Skeletal muscle cell (primary cell): Measurements from ENCODE around the gene LENG8.
A peak's percentile ranks its signal among the peaks of the same experiment; 100 is the strongest.
"Not testable (repeated sequence)": the region's sequence is repeated elsewhere in the genome, so short reads cannot be mapped to it uniquely, and the experiment has no call there.

Experiments
- DNase-seq: peaks from one replicate; pipeline ENCODE4 v3.0.0-alpha.2; 2010; ENCODE audit warnings: low read depth
- H3K4me3 ChIP-seq: 2 replicates; pipeline ENCODE4 v1.5.1; 2011; ENCODE audit warnings: low read depth, mild to moderate bottlenecking, control low read depth, low read length, moderate library complexity

LENG8 gene

DNA sequence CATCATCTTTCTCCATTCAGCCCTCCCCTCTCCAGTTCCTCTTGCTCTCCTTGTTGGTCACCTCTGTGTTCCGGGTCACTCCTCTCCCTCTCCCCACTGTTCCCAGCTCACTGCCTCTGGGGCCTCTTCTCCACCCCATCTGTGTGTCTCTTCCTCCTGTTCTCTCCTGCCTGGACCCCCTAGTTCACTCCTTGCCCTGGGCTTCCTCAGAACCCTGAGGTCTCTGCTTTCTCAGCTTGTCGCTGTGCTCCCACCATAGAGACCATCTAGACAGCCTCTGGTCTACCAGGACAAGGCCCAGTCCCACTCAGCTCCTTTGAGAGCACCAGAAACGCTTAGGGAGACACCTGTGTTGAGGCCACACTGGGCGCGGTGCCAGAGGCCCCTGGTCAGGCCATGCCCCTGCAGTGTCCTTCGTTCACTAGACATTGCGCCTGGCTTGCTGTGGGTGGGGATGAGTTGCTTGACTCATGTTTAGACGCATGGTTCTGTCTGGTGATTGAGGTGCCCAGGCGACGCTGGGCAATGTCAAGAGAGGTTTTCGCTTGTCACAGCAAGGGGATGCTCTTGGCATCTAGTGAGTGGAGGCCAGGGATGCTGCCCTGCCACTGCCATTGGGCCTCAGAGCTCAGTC, 9.8 kb downstream of the LENG8 start:
- DNase-seq: no peak
- H3K4me3 ChIP-seq: no peak overlapping the region

DNA sequence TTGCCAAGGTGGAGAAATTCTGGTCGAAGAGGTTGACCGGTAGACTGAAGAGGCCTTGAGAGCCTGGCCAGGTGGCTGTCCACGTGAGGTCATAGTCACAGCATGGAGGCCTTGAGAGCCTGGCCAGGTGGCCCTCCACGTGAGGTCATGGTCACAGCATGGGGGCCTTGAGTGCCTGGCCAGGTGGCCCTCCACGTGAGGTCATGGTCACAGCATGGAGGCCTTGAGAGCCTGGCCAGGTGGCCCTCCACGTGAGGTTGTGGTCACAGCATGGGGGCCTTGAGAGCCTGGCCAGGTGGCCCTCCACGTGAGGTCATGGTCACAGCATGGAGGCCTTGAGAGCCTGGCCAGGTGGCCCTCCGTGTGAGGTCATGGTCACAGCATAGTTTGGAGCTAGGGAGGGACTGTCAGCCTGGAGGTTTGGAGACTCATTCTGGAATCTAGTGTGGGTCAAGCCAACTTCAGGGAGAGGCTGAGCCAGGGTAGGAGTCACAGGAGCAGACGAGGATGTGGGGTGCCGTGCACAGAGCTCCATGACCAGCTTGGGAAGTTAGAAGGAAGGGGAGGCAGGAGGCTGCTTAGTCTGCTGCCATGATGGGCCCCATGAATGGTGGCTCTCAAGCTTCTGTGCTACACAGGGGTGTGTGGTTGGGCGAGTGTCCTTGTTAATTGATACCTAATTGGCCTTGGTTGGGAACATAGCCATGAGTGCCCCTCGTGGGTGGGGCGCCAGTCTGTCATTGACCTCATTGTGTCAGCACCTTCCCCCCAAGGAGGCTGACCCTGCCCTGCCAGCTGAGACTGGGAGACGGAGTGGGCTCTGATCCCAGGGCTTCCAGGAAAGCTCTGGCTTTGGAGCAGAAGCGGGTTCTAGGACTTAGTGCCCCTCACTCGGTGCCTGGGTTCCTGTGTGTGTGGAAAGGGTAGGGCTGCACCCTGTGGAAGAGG, 10.6 kb downstream of the LENG8 start:
- no peak overlapping the region for H3K4me3 ChIP-seq
- no peak for DNase-seq

DNA sequence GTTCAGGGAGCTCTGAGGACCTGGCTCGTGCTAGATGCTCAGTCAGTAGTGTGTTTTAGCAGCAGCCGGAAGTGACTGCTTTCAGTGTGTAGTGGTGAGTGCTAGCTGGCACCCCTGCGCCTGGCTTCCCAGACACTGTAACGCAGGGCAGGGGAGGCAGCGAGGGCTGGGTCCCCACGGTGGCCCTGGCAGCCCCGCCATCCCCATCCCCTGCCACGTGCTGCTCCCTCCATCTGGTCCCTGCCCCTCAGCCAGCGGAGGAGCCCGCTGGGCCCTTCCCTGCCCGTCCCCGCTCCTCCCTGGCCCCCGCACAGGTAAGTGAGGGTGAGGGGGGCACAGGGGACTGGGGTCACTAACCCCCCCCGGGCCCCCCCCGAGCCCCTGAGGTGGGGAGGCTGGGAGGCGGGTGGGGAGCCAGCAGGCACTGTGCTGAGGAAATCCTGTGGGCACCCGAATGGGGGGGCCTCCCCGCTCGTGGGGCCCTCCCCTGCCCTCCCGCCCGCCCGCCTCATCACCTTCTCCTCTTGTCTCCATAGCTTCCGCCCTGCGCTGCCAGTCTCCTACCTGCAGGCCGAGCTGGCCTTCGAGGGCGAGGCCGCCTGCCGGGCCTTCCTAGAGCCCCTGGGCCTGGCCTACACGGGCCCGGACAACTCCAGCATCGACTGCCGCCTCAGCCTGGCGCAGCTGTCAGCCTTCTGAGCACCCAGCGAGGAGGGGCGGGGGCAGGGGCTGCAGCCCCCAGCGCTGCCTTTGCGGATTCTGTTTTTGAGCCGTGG, 11.4 kb downstream of the LENG8 start:
- no peak for DNase-seq
- H3K4me3 ChIP-seq: no peak overlapping the region

DNA sequence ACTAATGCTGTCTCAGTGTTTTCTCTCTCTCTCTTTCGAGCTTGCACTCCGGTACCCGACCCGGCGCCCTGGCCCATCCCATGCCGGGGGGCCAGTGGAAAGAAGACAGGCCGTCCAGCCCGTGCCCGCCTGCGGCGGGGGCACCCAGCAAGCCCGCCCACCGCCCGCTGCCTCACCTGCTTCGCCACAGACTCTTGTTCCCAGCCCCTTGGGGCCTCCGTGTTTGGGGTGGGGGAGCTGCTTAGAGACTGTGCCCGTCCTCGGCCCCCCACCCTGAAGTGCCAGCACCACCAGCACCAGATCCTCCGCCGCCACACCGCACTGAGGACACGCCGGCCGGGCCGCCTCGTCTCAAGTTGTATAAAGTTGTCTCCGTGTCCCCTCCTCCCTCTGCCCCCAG, 12.2 kb downstream of the LENG8 start:
- no peak overlapping the region for H3K4me3 ChIP-seq
- DNase-seq: no peak

DNA sequence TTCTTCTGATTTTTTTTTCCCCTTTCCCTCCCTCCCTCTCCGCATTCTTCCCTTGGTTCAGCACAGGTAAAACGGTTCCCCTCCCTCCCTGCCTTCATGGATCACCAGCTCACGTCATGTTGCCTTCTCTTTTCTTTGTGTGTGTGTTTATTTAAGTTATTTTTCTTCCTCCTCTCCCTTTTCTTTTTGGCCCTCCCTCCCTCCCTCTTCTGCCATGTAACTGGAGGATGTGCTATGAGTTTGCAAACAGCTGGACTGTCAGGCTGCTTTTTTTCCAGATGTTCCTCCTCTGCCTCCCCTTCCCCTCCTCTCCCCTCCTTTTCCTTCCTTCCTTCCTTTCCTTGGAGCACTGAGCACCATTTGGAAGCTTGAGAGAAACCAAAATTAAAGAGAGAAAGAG, 12.6 kb downstream of the LENG8 start:
- H3K4me3 ChIP-seq: no peak overlapping the region

DNA sequence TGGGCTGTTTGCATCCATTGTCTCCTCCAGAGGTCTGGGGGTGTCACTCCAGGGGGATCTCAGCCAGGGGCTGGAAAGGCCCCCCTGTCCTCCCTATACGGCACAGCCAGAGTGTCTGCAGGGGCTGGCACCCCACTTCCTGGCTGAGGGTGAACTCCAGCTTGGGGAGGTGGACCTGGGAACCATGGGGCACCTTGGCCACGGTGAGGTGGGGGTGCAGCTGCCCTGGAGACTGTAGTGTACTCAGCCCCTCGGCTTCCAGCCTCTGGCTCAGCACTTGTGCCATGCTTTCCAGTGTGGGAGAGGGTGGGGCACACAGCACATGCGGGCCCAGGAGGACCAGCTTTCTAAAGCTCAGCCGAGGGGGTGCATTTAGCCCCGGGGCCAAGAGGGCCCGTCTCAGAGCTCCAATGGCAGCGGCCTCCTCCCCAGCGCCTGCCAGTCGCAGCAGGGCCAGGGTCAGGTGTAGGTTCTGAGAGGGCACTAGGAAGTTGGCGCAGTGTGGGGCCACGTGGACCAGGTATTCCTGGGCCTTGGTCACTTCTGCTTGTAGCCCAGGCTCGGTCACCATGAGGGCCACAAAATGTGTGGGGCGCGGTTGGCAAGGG, 13.2 kb downstream of the LENG8 start:
- H3K4me3 ChIP-seq: peak overlapping the region; percentile 60
- DNase-seq: no peak

More for the DNA sequence above, 12.6 kb downstream of the LENG8 start:
- DNase-seq: no peak

DNA sequence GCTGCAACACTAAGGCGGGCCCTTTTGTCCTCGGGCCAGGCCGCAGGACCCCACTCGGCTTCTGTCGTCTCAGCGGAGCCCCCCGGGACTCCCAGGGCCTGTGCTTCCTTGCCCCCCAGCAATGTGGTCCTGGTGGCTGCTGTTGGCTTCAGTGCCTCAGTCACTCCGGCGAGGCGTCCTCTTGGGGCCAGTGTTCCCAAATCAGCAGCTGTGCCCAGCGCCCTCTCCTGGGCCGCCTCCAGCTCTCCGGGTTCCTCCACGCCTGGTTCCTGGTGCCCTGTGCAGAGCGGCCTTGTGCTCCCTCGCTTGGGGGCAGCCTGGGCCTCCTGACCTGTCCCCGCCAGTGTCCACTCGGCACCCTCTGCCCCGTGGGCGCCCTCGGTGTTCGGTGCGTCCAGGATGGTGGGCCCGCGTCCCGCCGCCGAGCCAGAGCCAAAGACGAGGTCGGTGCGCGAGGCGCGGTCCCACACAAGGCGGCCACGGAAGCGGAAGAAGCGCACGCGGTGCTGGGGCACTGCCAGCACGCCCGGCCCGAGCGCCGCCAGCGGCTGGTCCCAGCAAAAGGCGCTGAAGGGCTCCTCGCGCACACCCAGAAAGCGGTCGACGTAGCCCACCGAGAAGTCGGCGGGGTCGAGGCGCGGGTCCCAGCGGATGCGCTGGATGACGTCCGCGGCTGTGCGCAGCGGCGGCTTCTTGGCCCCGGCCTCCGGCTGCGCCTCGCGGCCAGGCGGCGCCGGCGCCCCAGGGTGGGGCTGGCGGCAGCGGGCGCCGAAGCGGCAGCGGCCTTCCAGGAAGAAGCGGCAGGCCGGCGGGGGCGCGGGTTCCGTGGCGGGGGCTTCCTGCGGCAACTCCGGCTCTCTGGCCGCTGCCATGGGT, 13.9 kb downstream of the LENG8 start:
- peak; percentile 41 for DNase-seq
- H3K4me3 ChIP-seq: peak overlapping the region; percentile 60

DNA sequence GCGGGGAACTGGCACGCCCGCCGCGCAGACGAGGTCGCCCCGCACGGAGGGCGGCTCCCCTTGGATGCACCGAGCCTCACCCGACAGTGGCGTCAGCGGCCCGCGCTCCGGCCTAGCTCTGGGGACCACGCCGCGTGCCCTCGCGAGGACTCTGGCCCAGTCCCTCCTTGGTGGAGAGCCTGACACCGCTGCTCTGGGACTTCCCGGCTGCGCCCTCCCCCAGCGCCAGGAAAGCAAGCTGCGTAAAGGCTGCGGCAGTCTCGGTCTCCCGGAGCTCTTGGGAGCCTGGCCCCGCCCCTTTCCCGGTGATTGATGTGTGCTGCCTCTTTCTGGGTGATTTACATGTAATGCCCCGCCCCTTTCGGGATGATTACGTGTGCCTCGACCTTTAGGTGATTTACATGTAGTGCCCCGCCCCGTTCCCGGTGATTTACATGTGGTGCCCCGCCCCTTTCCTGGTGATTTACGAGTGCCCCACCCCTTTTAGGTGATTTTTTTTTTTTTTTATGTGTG, 14.6 kb downstream of the LENG8 start, which contains the start of gene LENG9:
Gene LENG9 (minus strand): TSS at position 248 of the 513 bp plus-strand sequence. CDS start 252 bp downstream, outside the sequence.
- peak within 1 kb of the TSS; percentile 60 for H3K4me3 ChIP-seq
- DNase-seq: peak; percentile 97

DNA sequence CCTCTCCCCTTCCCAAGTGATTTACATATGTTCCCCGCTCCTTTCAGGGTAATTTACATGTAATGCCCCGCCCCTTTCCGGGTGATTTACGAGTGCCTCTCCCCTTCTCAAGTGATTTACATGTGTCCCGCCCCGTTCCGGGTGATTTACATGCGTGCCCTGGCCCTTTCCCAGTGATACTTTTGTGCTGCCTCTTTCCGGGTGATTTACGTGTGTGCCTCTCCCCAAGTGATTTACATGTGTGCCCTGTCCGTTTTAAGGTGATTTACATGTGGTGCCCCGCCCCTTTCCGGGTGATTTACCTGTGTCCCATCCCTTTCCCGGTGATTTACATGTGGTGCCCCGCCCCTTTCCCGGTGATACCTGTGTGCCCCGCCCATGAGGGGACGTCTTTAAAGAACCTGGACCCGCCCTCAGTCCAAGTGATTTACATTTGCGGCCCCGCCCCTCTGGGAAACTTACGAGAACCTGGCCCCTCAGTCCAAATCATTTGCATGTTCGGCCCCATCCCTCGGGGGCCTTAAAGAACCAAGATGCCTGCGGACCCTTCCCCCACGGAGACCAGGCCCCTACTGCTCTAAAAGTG, 15.1 kb downstream of the LENG8 start:
- peak; percentile 50 for DNase-seq
- H3K4me3 ChIP-seq: peak overlapping the region; percentile 60

DNA sequence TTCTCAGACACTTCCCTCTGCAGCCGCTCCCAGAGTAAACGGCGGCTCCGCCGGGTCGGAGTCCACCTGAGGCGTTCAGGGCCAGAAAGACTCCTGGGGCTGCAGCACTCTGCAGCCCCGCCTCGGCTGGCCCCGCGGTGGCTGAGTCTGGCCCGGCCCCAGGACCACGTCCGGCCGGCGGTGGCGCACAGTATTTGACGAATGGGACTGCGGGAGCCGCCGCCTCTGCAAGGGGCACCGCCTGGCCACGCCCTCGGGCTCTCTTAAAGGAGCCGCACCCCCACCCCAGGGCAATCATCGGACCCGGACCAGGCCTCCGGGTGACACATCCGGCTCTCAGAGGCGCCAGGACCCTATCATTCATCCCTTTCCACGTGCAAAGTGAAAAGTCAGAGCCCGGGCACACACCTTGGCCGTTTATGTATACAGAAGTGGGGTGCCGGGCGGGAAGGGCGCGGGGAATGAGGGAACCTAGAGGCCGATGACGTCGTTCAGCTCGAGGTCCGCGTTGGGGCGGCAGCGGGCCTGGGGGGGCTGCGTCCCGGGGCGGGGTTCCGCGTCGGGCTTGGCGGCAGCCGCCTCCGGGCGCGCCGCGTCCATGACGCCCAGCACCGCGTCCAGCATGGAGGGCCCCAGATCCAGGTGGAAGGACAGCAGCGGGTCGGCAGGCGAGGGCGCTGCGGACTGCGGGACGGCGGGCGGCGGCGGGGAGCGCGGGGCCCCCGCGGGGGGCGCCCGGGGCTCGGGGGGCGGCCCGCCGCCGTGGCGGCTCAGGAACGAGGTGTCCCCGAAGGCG, 15.8 kb downstream of the LENG8 start:
- H3K4me3 ChIP-seq: peak overlapping the region; percentile 60
- DNase-seq: peak; percentile 34

DNA sequence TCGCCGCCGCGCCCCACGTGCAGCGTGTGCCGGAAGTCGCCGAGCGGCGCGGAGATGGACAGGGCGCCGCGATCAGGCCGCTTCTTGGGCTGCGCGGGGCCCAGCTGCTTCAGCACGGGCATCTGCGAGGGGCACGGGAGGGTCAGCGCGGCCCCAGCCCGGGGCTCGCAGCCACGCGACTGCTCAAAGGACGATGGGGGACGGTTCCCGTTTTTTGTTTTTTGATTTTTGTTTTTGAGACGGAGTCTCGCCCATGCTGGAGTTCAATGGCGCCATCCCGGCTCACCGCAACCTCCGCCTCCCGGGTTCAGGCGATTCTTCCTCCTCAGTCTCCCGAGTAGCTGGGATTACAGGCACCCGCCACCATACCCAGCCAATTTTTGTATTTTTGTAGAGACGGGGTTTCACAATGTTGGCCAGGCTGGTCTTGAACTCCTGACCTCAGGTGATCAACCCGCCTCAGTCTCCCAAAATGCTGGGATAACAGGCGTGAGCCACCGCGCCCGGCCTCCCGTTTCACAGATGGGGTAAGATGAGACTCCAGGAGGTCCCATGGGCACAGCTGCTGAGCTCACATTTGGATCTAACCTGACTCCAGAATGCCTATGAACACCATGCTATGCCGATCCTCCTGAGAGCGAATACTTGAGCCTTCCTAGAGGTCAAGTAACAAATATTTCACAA, 16.6 kb downstream of the LENG8 start:
- H3K4me3 ChIP-seq: no peak overlapping the region
- no peak for DNase-seq

DNA sequence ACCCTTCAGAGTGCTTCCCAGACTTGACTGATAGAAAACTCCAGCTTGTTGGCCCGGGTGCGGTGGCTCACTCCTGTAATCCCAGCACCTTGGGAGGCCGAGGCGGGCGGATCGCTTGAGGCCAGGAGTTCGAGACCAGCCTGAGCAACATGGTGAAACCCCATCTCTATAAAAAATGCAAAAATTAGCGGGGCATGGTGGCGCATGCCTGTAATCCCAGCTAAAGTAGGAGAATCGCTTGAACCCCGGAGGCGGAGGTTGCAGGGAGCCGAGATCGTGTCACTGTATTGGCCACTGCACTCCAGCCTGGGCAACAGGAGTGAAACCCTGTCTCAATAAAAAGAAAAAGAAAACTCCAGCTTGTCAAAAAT, 17.1 kb downstream of the LENG8 start:
- DNase-seq, H3K4me3 ChIP-seq: not testable (repeated sequence)

DNA sequence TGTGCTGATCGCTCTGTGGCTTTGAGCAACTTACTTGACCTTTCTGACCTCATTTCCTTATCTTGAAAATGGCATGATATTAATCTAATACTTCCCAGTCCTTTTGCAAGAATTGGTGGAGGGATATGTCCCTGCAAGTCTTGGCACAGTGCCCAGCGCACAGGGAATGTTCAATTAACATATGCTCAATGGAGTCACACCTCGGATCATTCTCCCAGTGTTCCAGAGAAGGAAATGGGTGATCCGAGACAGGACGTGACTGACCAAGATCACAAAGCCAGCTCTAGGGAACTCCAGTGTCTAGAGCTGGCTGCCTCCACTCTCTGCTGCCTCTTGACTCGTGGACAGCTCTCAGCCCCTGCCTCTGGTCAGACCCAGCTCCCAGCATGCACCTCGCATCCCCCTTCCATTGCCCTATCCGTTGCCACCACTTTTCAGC, 20.5 kb downstream of the LENG8 start:
- DNase-seq: no peak
- no peak overlapping the region for H3K4me3 ChIP-seq

DNA sequence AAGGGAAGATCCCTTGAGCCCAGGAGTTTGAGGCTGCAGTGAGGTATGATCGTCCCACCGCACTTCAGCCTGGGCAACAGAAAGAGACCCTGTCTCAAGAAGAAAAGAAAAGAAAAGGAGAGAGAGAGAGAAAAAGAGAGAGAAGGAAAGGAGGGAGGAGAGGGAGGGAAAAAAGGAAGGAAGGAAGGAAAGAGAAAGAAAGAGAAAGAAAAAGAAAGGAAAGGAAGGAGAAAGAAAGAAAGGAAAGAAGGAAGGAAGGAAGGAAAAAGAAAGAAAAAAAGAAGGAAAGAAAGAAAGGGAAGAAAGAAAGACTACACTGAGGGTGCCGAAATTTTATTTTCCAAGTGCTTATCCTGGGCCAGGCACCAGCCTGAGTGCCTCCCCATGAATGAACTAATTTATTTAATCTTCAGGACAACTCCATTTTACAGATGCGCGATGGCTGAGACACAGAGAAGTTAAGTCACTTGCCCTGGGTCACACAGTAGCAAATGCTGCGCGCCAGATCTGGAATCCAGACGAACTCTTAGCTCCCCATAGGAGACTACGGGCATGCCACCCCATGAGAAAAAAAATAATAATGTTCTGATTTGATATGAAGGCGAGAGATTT, 21.4 kb downstream of the LENG8 start:
- DNase-seq: no peak
- peak overlapping the region; percentile 54 for H3K4me3 ChIP-seq

DNA sequence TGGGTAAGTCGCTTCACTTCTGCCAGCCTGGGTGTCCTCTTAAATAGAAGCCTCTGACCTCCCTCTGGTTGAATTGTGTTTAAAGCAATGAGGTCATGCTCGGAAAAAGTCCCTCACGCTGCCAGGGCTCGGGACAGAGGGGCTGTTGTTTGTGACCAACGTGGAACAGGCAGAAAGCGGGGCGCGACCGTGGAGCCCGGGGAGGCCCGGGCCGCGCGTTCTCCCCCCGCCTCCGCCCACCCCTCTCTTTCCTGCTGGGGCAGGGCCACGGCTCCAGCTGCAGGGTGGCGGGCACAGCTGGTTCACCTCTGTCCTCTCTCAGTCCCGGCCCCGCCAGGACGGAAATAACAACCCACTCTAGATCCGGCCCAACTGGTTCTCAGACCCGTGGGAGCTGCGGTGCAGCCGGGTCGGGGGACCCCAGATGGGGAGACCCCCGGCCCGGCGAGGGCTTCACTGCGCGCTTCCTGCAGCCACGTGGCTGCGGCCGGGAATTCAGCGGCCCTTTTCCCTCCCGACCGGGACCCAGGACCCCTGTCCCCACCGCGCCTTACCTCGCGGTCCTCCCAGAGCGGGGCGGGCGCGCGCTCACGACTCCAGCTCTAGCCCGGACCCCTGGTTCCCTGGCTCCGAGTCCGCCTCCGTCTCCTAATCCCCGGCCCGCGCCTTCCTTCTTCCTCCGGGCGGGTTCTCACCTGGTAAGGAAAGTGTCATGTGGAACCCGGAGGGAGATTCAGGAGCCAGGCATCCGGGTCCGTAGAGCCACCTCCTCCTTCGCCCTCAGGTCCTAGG, 22.2 kb downstream of the LENG8 start:
- peak overlapping the region; percentile 54 for H3K4me3 ChIP-seq
- no peak for DNase-seq
